ENCODE measurements around the gene CD44. TPM values are rescaled to one million over a fixed set of nuclear protein-coding genes. Genes with fewer than 3 reads are reported as not detected.

The CD44 gene
- total and polyA plus RNA-seq, 11 donors, result 3.9 to 210 (median 26.2) TPM

DNA sequence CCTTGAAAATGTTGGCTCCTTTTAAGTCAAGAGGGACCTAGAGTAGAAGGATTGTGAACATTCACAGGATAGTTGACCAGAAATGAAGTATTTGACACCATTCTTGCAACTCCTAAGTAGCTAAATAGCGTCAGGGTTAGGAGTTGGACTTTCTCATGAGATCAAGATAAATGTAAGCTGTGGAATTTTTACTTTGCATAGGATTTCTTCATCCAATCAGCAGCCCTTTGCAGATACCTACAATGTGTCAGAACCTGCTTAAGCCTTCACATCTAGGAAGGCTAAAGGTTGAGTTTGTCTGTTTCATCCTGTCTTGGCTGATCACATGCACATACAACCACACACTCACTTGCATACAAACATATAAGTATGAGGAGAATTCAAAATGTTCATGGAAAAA, 32.3 kb downstream of the CD44 start:
- H3K9me3 ChIP-seq, result no peaks in the 10 kb centered on the region
- no peak overlapping the region for H3K4me3 ChIP-seq
- H3K27ac ChIP-seq, result peak overlapping the region in 2 of 12 donors; percentile 62 to 66
- H3K27me3 ChIP-seq, result no peaks in the 10 kb centered on the region
- TF ChIP-seq POLR2A (IDR thresholded peaks at IDR 0.05) (no peak), CTCF (IDR thresholded peaks at IDR 0.05) (no peak)
- WGBS, 4 donors, result 68 to 88% (median 83%) methylated on average over 1 of the region's 1 CpG
- ATAC-seq, result no peak
- H3K36me3 ChIP-seq, result peaks cover 0 to under 1% (median 0%) of the 10 kb centered on the region in 9 donors
- no peak for DNase-seq
- peaks cover 0 to 90% (median 25%) of the 10 kb centered on the region in 12 donors for H3K4me1 ChIP-seq
- intact Hi-C loops (cut with DNase I), result no loop called here

- H3K9me3 ChIP-seq, result no peaks in the 10 kb centered on the region
- TF ChIP-seq CTCF (IDR thresholded peaks at IDR 0.05) (no peak), POLR2A (IDR thresholded peaks at IDR 0.05) (no peak)
- H3K4me3 ChIP-seq, result peak overlapping the region in 1 of 12 donors; percentile 2
- WGBS, 4 donors, result 41 to 64% (median 49%) methylated on average over 2 of the region's 2 CpGs
- intact Hi-C loops (cut with DNase I), result no loop called here
- peak in 1 of 4 donors; percentile 55 for ATAC-seq
- peak overlapping the region in 2 of 12 donors; percentile 44 to 78 for H3K27ac ChIP-seq
- DNase-seq, result peak in 2 of 5 donors; percentile 29 to 34
- H3K27me3 ChIP-seq, result no peaks in the 10 kb centered on the region
- H3K36me3 ChIP-seq, result peaks cover 0 to 18% (median 16%) of the 10 kb centered on the region in 9 donors
- peaks cover 0 to 89% (median 10%) of the 10 kb centered on the region in 12 donors for H3K4me1 ChIP-seq
Observed at GRCh38 chr11:35173011-35173511, 34.1 kb downstream of the CD44 start.

DNA sequence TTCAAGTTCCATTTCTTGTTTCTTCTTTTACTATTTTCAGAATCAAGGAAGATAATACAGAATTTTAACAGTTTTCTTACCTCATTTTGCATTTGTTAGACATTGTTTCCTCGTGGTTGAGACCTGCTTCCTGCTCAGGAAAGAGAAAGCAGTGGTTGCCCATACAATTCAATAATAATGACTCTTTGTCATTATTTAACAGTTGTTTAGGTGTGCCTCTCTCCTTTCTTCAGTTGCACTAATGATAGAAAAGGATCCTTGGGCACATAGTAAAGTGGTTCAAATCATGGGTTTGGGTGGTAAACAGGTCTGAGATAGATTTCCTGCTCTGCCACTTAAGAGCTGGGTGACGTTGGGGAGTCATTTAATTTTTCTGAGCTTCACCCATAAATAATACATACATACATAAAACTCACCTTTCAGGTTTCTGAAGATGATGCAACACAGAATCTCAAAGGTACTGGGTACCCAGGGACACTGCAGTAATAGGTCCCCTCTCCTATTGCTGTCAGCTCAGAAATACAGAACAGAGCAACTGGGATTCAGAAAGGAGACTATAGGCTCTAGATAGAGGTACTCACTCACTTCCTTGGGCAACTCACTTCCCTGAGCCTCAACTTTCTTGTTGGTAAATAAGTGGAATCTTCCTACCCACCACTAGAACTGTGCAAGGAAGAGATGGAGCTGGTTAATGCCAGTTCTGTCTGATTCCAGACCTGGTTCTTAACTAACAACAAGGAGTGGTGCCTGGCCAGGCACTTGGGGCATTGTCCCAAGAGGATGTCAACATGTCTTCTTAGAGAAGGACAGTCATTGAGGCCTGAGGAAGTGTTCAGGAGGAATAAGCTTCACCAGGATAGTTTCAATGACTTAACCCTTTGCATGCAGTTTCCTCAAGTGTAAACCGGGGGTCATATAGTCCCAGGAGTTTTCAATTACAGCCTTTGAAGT, 34.9 kb downstream of the CD44 start:
- 73 to 84% (median 80%) methylated on average over 3 of the region's 3 CpGs for WGBS, 4 donors
- Histone ChIP-seq H3K36me3 (peaks cover 0 to 27% (median 24%) of the 10 kb centered on the region in 9 donors), H3K4me3 (peak overlapping the region in 1 of 12 donors; percentile 2), H3K27ac (peak overlapping the region in 4 of 12 donors; percentile 6 to 78 (median 26)), H3K27me3 (no peaks in the 10 kb centered on the region), H3K4me1 (peaks cover 0 to 89% (median 7%) of the 10 kb centered on the region in 12 donors), H3K9me3 (no peaks in the 10 kb centered on the region)
- intact Hi-C loops (cut with DNase I), result no loop called here
- ATAC-seq (no peak), DNase-seq (no peak)
- no peak for TF ChIP-seq POLR2A (IDR thresholded peaks at IDR 0.05)
- no peak for TF ChIP-seq CTCF (IDR thresholded peaks at IDR 0.05)

- no peak for ATAC-seq
- Histone ChIP-seq H3K27me3 (no peaks in the 10 kb centered on the region), H3K4me3 (no peak overlapping the region), H3K27ac (peak overlapping the region in 2 of 12 donors; percentile 33 to 78), H3K9me3 (no peaks in the 10 kb centered on the region), H3K36me3 (peaks cover 0 to 34% (median 24%) of the 10 kb centered on the region in 9 donors), H3K4me1 (peaks cover 0 to 91% (median 10%) of the 10 kb centered on the region in 12 donors)
- no peak for TF ChIP-seq POLR2A (IDR thresholded peaks at IDR 0.05)
- no peak for TF ChIP-seq CTCF (IDR thresholded peaks at IDR 0.05)
- no peak for DNase-seq
- intact Hi-C loops (cut with DNase I), result no loop called here
- 67 to 81% (median 79%) methylated on average over 3 of the region's 3 CpGs for WGBS, 4 donors
Observed at GRCh38 chr11:35174666-35175065, 35.7 kb downstream of the CD44 start.

Measured in heart left ventricle (tissue), 16 donors.